Measurements from ENCODE around the gene TRIM33.
"Not testable (repeated sequence)": the region's sequence is repeated elsewhere in the genome, so short reads cannot be mapped to it uniquely, and the experiment has no call there.

The TRIM33 gene

GRCh38 chr1:114509596-114510273 lies 1.3 kb downstream of the TRIM33 start:
- no peak for DNase-seq

- no peak for DNase-seq
Observed at GRCh38 chr1:114508386-114508898, 2.6 kb downstream of the TRIM33 start.

GRCh38 chr1:114507513-114507912 lies 3.5 kb downstream of the TRIM33 start:
- no peak for DNase-seq

- DNase-seq = no peak
Observed at GRCh38 chr1:114505148-114505561, 5.8 kb downstream of the TRIM33 start.

- DNase-seq = no peak
Observed at GRCh38 chr1:114503916-114504422, 7.0 kb downstream of the TRIM33 start.

- no peak for DNase-seq
Observed at GRCh38 chr1:114502080-114502479, 8.9 kb downstream of the TRIM33 start.

- no peak for DNase-seq
Observed at GRCh38 chr1:114499478-114499877, 11.5 kb downstream of the TRIM33 start.

- DNase-seq = no peak
Observed at GRCh38 chr1:114496089-114496488, 14.9 kb downstream of the TRIM33 start.

GRCh38 chr1:114495486-114495885 lies 15.5 kb downstream of the TRIM33 start:
- no peak for DNase-seq

- no peak for DNase-seq
Observed at GRCh38 chr1:114492978-114493377, 18.0 kb downstream of the TRIM33 start.

GRCh38 chr1:114490274-114490693 lies 20.7 kb downstream of the TRIM33 start:
- DNase-seq = no peak

- DNase-seq = no peak
Observed at GRCh38 chr1:114488739-114489138, 22.3 kb downstream of the TRIM33 start.

- DNase-seq = no peak
Observed at GRCh38 chr1:114485286-114485685, 25.7 kb downstream of the TRIM33 start.

GRCh38 chr1:114482585-114482984 lies 28.4 kb downstream of the TRIM33 start:
- DNase-seq = no peak

GRCh38 chr1:114479636-114480035 lies 31.4 kb downstream of the TRIM33 start:
- not testable (repeated sequence) for DNase-seq

- no peak for DNase-seq
Observed at GRCh38 chr1:114479134-114479533, 31.9 kb downstream of the TRIM33 start.

GRCh38 chr1:114473796-114474195 lies 37.2 kb downstream of the TRIM33 start:
- DNase-seq = no peak

GRCh38 chr1:114472408-114472807 lies 38.6 kb downstream of the TRIM33 start:
- DNase-seq = no peak

- DNase-seq = no peak
Observed at GRCh38 chr1:114470681-114471080, 40.3 kb downstream of the TRIM33 start.

- DNase-seq = no peak
Observed at GRCh38 chr1:114468710-114469468, 42.1 kb downstream of the TRIM33 start.

GRCh38 chr1:114468047-114468446 lies 43.0 kb downstream of the TRIM33 start:
- DNase-seq = no peak

- no peak for DNase-seq
Observed at GRCh38 chr1:114467491-114467890, 43.5 kb downstream of the TRIM33 start.

GRCh38 chr1:114466334-114467014 lies 44.5 kb downstream of the TRIM33 start:
- no peak for DNase-seq

Data from NCI-H2029 (cell line).